Keratinocyte (primary cell): ENCODE measurements around the gene L3MBTL4. TPM values are rescaled to one million over a fixed set of nuclear protein-coding genes. Genes with fewer than 3 reads are reported as not detected.

Experiments
- DNase-seq: peaks from one replicate; pipeline ENCODE4 v3.0.0-alpha.2; 2011; ENCODE audit warnings: low read depth, missing footprints, low spot score
- FAIRE-seq: peaks from 2 replicates; lab custom pipeline; 2011; peaks lifted over from hg19 to GRCh38; lab: Jason Lieb, UNC
- H2AFZ ChIP-seq: 2 replicates; pipeline ENCODE4 v1.6.0; 2012; ENCODE audit warnings: low read length, control low read depth, inconsistent platforms; ENCODE audit not compliant: control insufficient read depth
- H3K27ac ChIP-seq: 2 replicates; pipeline ENCODE4 v1.5.1; 2011; ENCODE audit warnings: low read length; ENCODE audit not compliant: control insufficient read depth, insufficient read depth
- H3K27me3 ChIP-seq: 3 replicates; pipeline ENCODE4 v1.6.0; 2011; ENCODE audit warnings: low read length; ENCODE audit not compliant: control insufficient read depth, insufficient read depth; ENCODE audit errors: extremely low read depth
- H3K36me3 ChIP-seq, 2 experiments: 2 replicates in 1 of 2; 3 replicates in 1 of 2; pipeline ENCODE4 v1.5.1; 2011; ENCODE audit warnings: low read length in 2 of 2, mild to moderate bottlenecking in 1 of 2; ENCODE audit not compliant: control insufficient read depth in 2 of 2, insufficient read depth in 2 of 2; ENCODE audit errors: extremely low read depth in 1 of 2
- H3K4me1 ChIP-seq: 3 replicates; pipeline ENCODE4 v1.5.1; 2011; ENCODE audit warnings: low read length; ENCODE audit not compliant: control insufficient read depth, insufficient read depth; ENCODE audit errors: extremely low read depth
- H3K4me2 ChIP-seq: 3 replicates; pipeline ENCODE4 v1.6.0; 2011; ENCODE audit warnings: low read depth, low read length; ENCODE audit not compliant: control insufficient read depth, insufficient read depth; ENCODE audit errors: extremely low read depth
- H3K4me3 ChIP-seq, 3 experiments: fragments of 200-600 bp in 1 of 3; sonication (generic) in 1 of 3; 2 replicates in 2 of 3; 3 replicates in 1 of 3; pipeline ENCODE4 v1.5.1; 2011 to 2016; ENCODE audit warnings: low read length in 3 of 3, mild to moderate bottlenecking in 3 of 3, control low read depth in 2 of 3, inconsistent platforms in 1 of 3, low read depth in 1 of 3, mixed read lengths in 1 of 3, mixed run types in 1 of 3, moderate library complexity in 1 of 3; ENCODE audit not compliant: control insufficient read depth in 2 of 3, insufficient read depth in 2 of 3; ENCODE audit errors: extremely low read depth in 1 of 3
- H3K79me2 ChIP-seq: 2 replicates; pipeline ENCODE4 v1.6.0; 2012; ENCODE audit warnings: low read length; ENCODE audit not compliant: control insufficient read depth, insufficient read depth
- H3K9ac ChIP-seq: 3 replicates; pipeline ENCODE4 v1.6.0; 2011; ENCODE audit warnings: low read length; ENCODE audit not compliant: control insufficient read depth, insufficient read depth; ENCODE audit errors: extremely low read depth
- H3K9me1 ChIP-seq: 3 replicates; pipeline ENCODE4 v1.6.0; 2011; ENCODE audit warnings: low read length; ENCODE audit not compliant: control insufficient read depth, insufficient read depth; ENCODE audit errors: extremely low read depth
- H3K9me3 ChIP-seq: 2 replicates; pipeline ENCODE4 v1.5.1; 2012; ENCODE audit warnings: low read depth, low read length; ENCODE audit not compliant: control insufficient read depth
- H4K20me1 ChIP-seq: 3 replicates; pipeline ENCODE4 v1.6.0; 2011; ENCODE audit warnings: low read length; ENCODE audit not compliant: control insufficient read depth, insufficient read depth; ENCODE audit errors: extremely low read depth
- EZH2 ChIP-seq: IDR thresholded peaks from one replicate; pipeline ENCODE4 v1.6.1; 2012; ENCODE audit warnings: inconsistent platforms, mild to moderate bottlenecking, low read length, moderate library complexity
- dilution Hi-C: fragments of 300-500 bp; cut with MboI; formaldehyde crosslinking; loops from one replicate; pipeline ENCODE4 v1.7.0; 2020; ENCODE audit warnings: low sequenced_read_pairs; ENCODE audit not compliant: extremely low pct_ligation_motif_present
- polyA plus RNA-seq, 5 experiments: library from polyadenylated mRNA; depleted of rRNA in 3 of 5; stranded (reverse) in 3 of 5; stranded (forward) in 1 of 5; unstranded in 1 of 5; fragments of >200 nt; gene quantifications; 1 replicate in 1 of 5; 2 replicates in 3 of 5; 3 replicates in 1 of 5; pipeline versions ENCODE4 v1.2.1 to v1.2.3, GENCODE V29; 2011 to 2012; ENCODE audit warnings: missing spikeins in 2 of 5, low read depth in 1 of 5, low replicate concordance in 1 of 5
- TF ChIP-seq, protein P1 (sequence below), 3 experiments: IDR thresholded peaks in 1 of 3; conservative IDR thresholded peaks in 1 of 3; optimal IDR thresholded peaks in 1 of 3; 2 replicates in 2 of 3; 3 replicates in 1 of 3; pipeline versions ENCODE3 to v1.5.1; 2011; ENCODE audit warnings: low read length in 3 of 3, mild to moderate bottlenecking in 3 of 3, moderate library complexity in 2 of 3, control low read depth in 1 of 3, inconsistent platforms in 1 of 3; ENCODE audit not compliant: insufficient read depth in 2 of 3; ENCODE audit errors: extremely low read depth in 1 of 3

L3MBTL4 gene
- polyA plus RNA-seq, 1 donor (not counting 4 experiments of a cell fraction or from before 2014, with no cell fraction given) = 0.17 TPM

DNA sequence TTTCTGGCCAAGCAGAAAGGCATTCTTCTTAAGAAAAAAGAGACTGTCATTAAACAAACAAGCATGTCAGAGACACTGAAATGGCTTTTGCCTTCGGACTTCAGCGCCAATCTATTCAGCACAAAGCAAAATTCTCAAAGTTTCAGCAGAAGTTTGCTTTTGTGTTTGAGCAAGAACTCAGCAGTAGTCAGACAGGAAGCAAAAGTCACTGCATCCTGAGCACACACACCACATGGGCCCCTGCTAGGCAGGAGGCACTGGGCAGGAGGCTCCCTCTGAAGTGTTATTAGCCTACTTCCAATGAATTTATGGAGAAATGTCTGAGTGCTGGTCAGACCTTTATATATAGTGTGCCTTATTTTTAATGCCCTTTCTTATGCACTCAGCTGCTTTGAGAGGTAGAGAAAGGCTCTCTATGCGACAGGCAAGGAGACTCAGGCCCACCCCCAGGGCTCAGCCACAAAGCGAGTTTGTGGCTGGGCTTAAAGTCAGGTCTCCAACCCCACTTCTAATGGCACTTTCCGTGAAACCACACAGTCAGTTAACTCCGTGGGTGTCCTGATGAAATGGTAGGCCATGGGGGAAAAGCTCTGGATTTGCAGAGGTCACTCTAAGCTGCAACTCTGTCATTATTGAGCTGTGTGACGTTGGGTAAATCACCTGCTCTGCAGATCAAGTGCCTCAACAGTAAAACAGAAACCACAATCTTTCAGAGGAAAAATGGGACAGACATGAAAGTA lies 358.4 kb downstream of the L3MBTL4 start:
- peaks cover 9% of the 10 kb centered on the region for H3K4me1 ChIP-seq
- TF ChIP-seq EZH2 = no peak
- TF ChIP-seq, protein P1, sequence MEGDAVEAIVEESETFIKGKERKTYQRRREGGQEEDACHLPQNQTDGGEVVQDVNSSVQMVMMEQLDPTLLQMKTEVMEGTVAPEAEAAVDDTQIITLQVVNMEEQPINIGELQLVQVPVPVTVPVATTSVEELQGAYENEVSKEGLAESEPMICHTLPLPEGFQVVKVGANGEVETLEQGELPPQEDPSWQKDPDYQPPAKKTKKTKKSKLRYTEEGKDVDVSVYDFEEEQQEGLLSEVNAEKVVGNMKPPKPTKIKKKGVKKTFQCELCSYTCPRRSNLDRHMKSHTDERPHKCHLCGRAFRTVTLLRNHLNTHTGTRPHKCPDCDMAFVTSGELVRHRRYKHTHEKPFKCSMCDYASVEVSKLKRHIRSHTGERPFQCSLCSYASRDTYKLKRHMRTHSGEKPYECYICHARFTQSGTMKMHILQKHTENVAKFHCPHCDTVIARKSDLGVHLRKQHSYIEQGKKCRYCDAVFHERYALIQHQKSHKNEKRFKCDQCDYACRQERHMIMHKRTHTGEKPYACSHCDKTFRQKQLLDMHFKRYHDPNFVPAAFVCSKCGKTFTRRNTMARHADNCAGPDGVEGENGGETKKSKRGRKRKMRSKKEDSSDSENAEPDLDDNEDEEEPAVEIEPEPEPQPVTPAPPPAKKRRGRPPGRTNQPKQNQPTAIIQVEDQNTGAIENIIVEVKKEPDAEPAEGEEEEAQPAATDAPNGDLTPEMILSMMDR (optimal IDR thresholded peaks at IDR 0.05 in 1 of 3, IDR thresholded peaks at IDR 0.05 in 1 of 3, conservative IDR thresholded peaks at IDR 0.05 in 1 of 3; ENCODE audit: extremely low read depth in 1 of 3, insufficient read depth in 2 of 3, low read length in 3 of 3) = no peak
- no peak overlapping the region for H3K27ac ChIP-seq
- H3K9ac ChIP-seq = no peak overlapping the region
- no peaks in the 10 kb centered on the region for H3K9me3 ChIP-seq
- peak overlapping the region; percentile 19 for H3K4me2 ChIP-seq
- no peak overlapping the region for H3K4me3 ChIP-seq
- H3K9me1 ChIP-seq = no peaks in the 10 kb centered on the region
- H3K36me3 ChIP-seq = no peaks in the 10 kb centered on the region
- DNase-seq (no peak), FAIRE-seq (no peak)
- no peak overlapping the region for H2AFZ ChIP-seq
- dilution Hi-C loops = no loop called here
- H4K20me1 ChIP-seq = no peaks in the 10 kb centered on the region
- no peaks in the 10 kb centered on the region for H3K27me3 ChIP-seq
- H3K79me2 ChIP-seq = no peaks in the 10 kb centered on the region

DNA sequence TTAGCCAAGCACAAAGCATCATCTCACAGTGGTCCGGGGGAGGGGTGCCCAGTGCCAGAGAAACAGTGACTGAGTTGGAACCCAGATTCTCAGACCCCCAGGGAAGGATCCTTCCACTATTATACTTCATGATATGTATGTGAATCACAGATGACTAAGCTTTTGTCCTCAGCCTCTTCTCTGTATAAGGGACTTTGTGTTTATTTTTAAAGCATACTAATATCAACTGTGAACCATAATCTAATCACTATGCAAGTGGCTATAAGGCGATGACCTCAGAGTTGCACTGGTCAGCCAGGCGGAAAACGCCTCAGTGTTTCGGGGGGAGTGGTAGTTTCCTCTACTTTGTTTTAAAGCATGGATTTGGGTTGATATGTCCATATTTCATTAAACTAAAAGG lies 359.0 kb downstream of the L3MBTL4 start:
- TF ChIP-seq, protein P1 (optimal IDR thresholded peaks at IDR 0.05 in 1 of 3, IDR thresholded peaks at IDR 0.05 in 1 of 3, conservative IDR thresholded peaks at IDR 0.05 in 1 of 3; ENCODE audit: extremely low read depth in 1 of 3, insufficient read depth in 2 of 3, low read length in 3 of 3) = no peak
- no peak for TF ChIP-seq EZH2
- no peaks in the 10 kb centered on the region for H3K9me1 ChIP-seq
- H3K79me2 ChIP-seq = no peaks in the 10 kb centered on the region
- H3K9ac ChIP-seq = no peak overlapping the region
- H3K4me1 ChIP-seq = peaks cover 9% of the 10 kb centered on the region
- H4K20me1 ChIP-seq = no peaks in the 10 kb centered on the region
- H2AFZ ChIP-seq = no peak overlapping the region
- no peak for FAIRE-seq
- no peaks in the 10 kb centered on the region for H3K36me3 ChIP-seq
- no peak overlapping the region for H3K27ac ChIP-seq
- H3K4me2 ChIP-seq = peak overlapping the region; percentile 19
- H3K9me3 ChIP-seq = no peaks in the 10 kb centered on the region
- H3K27me3 ChIP-seq = no peaks in the 10 kb centered on the region
- H3K4me3 ChIP-seq = no peak overlapping the region
- dilution Hi-C loops = no loop called here
- DNase-seq = no peak
